Stimulated activated CD4-positive, alpha-beta T cell treated with anti-CD3 and anti-CD28 coated beads, TNF-alpha, amount 100 ng/mL, for 24 hours (primary cell): ENCODE data around the gene BICC1.

Source experiments
- DNase-seq, 3 experiments: peaks; one replicate each; pipeline ENCODE4 v3.0.0-alpha.2; 2020; ENCODE audit warnings: low read depth in 3 of 3

BICC1 gene, protein sequence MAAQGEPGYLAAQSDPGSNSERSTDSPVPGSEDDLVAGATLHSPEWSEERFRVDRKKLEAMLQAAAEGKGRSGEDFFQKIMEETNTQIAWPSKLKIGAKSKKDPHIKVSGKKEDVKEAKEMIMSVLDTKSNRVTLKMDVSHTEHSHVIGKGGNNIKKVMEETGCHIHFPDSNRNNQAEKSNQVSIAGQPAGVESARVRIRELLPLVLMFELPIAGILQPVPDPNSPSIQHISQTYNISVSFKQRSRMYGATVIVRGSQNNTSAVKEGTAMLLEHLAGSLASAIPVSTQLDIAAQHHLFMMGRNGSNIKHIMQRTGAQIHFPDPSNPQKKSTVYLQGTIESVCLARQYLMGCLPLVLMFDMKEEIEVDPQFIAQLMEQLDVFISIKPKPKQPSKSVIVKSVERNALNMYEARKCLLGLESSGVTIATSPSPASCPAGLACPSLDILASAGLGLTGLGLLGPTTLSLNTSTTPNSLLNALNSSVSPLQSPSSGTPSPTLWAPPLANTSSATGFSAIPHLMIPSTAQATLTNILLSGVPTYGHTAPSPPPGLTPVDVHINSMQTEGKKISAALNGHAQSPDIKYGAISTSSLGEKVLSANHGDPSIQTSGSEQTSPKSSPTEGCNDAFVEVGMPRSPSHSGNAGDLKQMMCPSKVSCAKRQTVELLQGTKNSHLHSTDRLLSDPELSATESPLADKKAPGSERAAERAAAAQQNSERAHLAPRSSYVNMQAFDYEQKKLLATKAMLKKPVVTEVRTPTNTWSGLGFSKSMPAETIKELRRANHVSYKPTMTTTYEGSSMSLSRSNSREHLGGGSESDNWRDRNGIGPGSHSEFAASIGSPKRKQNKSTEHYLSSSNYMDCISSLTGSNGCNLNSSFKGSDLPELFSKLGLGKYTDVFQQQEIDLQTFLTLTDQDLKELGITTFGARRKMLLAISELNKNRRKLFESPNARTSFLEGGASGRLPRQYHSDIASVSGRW

GRCh38 chr10:58512491-58513187 lies at the start of gene BICC1:
Gene BICC1, plus strand, starts transcription at chr10:58512872. Its CDS starts 272 bp downstream, at chr10:58513144.
- DNase-seq, result peak in 1 of 3 experiments; percentile 2

DNA sequence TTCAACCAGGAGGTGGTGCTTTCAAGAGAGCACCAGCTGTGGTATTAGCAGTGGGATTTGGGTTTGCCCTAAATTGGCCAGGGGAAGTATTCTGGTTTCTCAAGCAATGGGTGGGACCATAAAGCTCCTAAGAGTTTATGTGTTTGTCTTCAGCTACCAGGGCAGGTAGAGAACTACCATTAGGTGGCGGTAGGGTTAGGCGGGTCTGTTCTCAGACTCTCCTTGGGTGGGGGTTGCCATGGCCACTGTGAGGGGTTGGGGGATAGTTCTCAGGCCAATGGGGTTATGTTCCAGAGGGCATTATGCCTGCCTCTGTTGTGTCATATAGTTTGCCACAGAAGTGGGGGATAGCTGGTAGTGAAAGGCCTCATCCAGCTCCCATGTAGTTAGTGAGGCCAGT lies 47.7 kb upstream of the BICC1 start:
- no peak for DNase-seq

- DNase-seq, result no peak
Measured at GRCh38 chr10:58465629-58466028, 47.0 kb upstream of the BICC1 start.

DNA sequence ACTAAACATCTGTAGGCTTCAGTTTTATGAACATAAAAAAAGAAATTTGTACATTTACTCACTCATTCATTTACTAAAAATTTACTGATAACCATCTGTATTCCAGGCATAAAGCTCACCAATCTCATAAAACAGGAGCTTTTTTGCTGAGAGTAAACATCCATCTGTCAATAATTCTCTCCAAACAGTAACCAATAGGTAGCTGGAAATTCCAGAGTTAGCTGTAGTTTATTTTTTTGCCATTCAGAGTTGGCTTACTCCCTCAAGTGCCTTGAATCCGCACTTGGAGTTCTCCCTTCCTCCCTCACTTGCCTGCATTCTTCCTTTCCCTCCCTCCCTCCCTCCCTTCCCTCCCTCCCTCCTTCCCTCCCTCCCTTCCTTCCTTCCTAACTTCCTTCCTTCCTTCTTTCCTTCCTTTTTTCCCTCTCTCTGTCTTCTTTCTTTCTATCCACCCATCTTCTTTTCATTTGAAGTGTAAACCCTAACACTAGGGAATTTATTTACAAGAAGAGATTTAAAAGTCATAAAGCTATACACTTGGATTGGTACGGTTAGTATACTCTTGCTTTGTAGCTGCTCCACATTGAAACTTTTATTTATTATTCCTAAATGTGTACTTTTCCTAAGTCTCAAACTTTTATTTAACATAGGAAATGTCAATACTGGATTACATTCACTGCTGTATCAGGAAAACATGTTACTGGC lies 44.6 kb upstream of the BICC1 start:
- DNase-seq, result no peak

- no peak for DNase-seq
Measured at GRCh38 chr10:58473976-58474375, 38.7 kb upstream of the BICC1 start.

DNA sequence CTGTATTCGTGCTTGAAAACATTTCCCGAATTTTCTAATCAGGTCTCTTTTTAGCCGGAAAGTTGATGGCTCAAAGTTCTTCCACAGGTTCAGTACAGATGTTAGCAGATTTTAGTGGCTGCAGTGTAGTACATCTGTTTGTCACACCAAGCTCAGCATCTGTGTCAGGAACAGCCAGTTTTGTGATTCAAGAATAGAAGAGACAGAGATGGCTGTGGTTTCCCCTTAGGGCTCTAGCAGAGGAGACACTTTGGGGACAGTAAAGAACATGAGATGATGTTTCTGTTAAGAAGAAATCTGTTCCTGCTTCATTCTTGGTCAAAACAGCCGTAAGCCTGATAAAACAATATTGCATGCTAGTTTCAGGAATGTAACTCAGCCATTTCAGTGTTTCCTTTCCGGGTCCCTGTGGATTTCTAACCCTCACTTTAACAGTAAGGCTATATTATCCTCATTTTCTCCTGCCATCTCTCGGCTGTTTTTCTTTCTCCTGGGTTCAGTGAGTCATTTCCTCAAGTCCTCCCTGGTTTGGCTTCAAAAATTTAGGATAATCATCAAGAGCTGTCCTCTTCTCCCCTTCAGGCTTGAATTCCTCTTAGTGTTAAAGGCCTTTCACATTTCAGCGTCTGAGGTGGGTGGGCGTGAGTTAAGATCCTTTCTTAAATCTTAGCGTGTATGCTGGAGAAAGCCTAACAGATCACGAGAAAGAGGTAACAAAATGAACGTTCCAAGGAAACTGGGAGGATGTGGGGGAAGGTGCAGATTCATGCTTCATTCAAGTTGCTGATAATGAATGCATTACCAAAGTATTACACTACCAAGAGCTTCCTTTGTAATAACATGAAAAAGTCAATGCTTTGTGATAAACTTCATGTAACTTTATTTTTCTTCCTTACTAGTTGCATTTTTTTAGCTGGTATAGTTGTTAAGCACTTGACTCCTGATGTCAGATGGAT lies 37.1 kb upstream of the BICC1 start:
- no peak for DNase-seq

- no peak for DNase-seq
Measured at GRCh38 chr10:58477122-58477521, 35.5 kb upstream of the BICC1 start.

DNA sequence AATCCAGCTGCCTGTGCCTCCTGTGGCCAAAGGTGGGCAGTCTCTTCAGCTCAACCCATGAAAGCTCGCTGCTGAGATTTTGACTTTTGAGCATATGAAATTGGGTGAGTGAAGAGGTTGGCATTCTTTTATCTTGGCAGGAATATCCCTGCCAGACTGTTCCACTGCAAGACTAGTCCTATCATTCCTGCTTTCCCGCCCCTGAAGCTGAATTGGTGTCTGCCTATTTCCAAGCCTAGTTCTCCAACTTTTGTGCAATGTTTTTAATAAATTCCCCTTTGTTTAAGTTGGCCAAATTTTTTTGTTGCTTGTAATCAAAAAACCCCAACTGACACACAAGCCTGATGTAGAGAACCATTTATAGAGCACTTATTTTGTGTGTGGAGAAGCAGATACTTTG lies 34.8 kb upstream of the BICC1 start:
- no peak for DNase-seq

GRCh38 chr10:58479045-58479444 lies 33.6 kb upstream of the BICC1 start:
- DNase-seq, result no peak

- no peak for DNase-seq
Measured at GRCh38 chr10:58480321-58480720, 32.4 kb upstream of the BICC1 start.

DNA sequence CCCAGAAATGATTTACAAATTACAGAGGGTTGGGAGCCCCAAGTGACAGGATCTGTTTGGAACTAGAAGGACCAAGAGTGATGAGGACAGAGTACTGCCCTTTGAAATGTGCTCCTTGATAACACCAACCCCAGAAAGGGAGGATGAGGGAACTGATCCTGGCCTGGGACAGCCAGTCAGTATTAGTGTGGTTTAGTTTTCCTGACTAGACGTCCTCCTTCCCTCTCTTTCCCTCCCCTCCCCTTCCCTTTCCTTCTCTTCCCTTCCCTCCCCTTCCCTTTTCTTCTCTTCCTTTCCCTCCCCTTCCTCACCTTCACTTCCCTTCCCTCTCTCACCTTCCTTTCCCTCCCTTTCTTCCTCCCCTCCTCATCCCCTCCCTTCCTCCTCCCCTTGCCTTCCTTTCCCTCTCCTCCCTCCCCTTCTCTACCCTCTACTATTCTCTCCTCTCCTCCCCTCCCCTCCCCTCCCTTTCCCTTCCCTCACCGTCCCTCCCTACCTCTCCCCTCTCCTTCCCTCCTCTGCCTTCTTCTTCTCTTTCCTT lies 31.0 kb upstream of the BICC1 start:
- DNase-seq, result no peak

DNA sequence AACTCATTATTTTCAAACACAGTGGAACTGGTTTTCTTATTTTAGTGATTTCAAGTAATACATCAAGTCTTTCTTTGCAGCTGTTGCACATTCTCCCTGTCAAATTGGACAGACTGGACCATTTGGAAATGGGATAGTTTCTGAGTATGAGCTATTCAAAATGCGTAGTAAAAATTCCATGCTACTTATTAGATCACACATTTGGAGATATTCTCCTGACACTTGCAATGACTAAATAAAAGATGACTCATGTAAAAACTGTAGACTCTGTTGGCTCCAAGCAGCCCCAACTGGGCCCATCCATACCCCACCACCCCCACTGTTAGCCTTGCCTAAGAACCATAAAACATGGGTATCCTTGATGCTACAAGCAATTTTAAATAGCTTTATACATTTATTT lies 25.9 kb upstream of the BICC1 start:
- no peak for DNase-seq

DNA sequence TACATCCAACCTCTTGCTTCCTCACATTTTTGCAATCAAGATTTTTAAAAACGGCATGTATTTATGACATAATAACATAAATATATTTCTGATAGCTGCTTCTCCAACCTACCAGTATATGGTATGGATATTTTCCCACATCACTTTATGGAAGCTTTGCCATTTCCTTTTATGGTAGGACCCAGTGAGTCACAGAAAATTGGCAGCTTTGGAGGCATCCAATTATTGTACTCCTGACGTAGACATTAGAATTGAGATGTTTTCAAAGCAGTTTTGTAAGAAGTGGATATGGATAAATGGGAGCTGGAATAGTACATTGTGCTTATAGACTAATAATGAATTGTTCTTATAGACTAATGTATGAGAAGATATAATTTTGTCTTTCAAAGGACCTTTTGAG lies 23.8 kb upstream of the BICC1 start:
- no peak for DNase-seq

GRCh38 chr10:58502956-58503355 lies 9.7 kb upstream of the BICC1 start:
- no peak for DNase-seq

- DNase-seq, result no peak
Measured at GRCh38 chr10:58508316-58508715, 4.4 kb upstream of the BICC1 start.

- DNase-seq, result no peak
Measured at GRCh38 chr10:58511765-58512490, 744 bp upstream of the BICC1 start.

DNA sequence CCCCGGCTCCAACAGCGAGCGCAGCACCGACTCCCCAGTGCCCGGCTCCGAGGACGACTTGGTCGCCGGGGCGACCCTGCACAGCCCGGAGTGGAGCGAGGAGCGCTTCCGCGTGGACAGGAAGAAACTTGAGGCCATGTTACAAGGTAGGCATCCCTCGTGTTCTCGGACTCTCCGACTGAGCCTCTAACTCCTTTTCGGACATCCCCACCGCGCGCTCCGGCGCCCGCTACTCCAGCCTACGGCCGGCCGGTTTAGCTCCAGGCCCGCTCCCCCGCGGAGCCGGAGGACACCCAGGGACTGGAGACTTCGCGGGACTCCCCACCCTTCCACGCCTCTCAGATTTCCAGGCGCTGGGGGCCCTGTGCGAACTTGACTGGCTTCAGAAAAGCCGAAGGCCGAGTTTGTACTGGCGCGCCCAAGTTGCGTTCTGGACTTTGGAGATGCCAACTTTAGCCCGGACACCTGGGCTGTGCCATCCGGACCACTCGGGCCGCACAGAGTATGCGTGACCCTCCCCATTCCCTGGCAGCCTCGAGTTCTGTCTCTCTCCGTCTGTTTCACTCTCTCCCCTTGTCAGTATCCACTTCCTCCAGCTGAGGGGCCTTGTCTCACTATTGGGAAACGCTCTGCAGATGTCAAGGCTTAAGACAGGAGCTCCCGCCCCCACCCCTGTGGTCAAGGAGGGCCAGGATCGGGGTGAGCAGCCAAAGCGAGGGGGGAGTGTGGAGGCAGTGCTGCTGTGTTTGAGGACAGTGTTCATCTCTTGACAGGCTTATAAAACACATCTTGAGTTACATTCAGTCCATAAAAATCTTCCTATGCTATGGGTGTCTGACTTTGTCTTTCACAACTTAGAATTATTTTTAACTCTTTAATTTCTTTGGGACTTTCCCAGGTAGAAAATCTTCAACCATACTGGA lies 777 bp downstream of the BICC1 start:
- no peak for DNase-seq

DNA sequence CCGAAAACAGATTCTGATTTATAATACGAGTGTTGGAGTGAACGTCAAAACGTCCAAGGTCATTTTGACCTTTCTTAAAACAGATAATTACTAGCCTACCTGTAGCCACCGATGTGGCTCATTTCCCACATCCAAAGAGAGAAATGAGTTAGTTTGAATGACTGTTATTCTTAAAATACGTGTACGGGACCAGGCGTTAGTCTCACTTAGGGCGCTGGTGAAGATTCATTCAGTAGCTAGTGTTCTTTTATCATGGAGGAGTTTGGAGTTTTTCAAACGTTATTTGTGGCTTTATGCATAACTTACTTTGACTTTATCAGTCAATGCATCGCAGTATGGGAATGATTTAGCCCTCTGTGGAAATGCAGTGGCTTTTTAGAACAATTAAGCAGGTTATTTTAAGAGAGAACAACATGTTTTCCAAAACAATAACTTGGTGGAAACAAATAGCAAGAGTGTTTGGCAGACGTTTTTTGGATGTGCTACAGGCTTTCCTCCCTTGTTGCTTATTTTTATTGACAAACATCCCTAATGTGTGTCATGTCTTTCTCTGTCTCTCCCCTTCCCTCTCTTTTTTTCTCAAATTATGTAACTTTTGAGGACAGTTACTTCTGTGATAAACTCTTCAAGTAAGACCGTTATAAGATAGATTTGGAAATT lies 1.6 kb downstream of the BICC1 start:
- no peak for DNase-seq
